ENCODE measurements around the gene RAPGEF3.

The RAPGEF3 gene

GRCh38 chr12:47778881-47779280 lies 20.2 kb upstream of the RAPGEF3 start:
- TF ChIP-seq CTCF (IDR thresholded peaks at IDR 0.05): no peak
- peaks cover 55% of the 10 kb centered on the region for H3K4me1 ChIP-seq
- H3K4me3 ChIP-seq (ENCODE audit: low read depth, low read length): no peak overlapping the region
- no peaks in the 10 kb centered on the region for H3K36me3 ChIP-seq (ENCODE audit: control insufficient read depth, insufficient read depth, low read length)
- no peak overlapping the region for H2AFZ ChIP-seq
- no peaks in the 10 kb centered on the region for H3K27me3 ChIP-seq (ENCODE audit: control insufficient read depth, insufficient read depth, low read length)
- no peak overlapping the region for H3K4me2 ChIP-seq (ENCODE audit: low read length)
- no peaks in the 10 kb centered on the region for H3K9me3 ChIP-seq (ENCODE audit: control insufficient read depth, low read length)
- no peak overlapping the region for H3K27ac ChIP-seq
- no peak overlapping the region for H3K9ac ChIP-seq
- H3K79me2 ChIP-seq: peaks cover 11% of the 10 kb centered on the region

GRCh38 chr12:47777741-47778558 lies 19.3 kb upstream of the RAPGEF3 start:
- no peaks in the 10 kb centered on the region for H3K27me3 ChIP-seq (ENCODE audit: control insufficient read depth, insufficient read depth, low read length)
- no peak for TF ChIP-seq CTCF (IDR thresholded peaks at IDR 0.05)
- peaks cover 56% of the 10 kb centered on the region for H3K4me1 ChIP-seq
- no peak overlapping the region for H3K4me3 ChIP-seq (ENCODE audit: low read depth, low read length)
- H3K9ac ChIP-seq: no peak overlapping the region
- H3K36me3 ChIP-seq (ENCODE audit: control insufficient read depth, insufficient read depth, low read length): no peaks in the 10 kb centered on the region
- H3K79me2 ChIP-seq: peaks cover 15% of the 10 kb centered on the region
- no peak overlapping the region for H2AFZ ChIP-seq
- peak overlapping the region; percentile 19 for H3K4me2 ChIP-seq (ENCODE audit: low read length)
- H3K27ac ChIP-seq: peak overlapping the region; percentile 92
- H3K9me3 ChIP-seq (ENCODE audit: control insufficient read depth, low read length): no peaks in the 10 kb centered on the region

GRCh38 chr12:47777151-47777550 lies 18.5 kb upstream of the RAPGEF3 start:
- peaks cover 15% of the 10 kb centered on the region for H3K79me2 ChIP-seq
- no peaks in the 10 kb centered on the region for H3K9me3 ChIP-seq (ENCODE audit: control insufficient read depth, low read length)
- peaks cover 56% of the 10 kb centered on the region for H3K4me1 ChIP-seq
- no peak overlapping the region for H2AFZ ChIP-seq
- no peaks in the 10 kb centered on the region for H3K27me3 ChIP-seq (ENCODE audit: control insufficient read depth, insufficient read depth, low read length)
- no peaks in the 10 kb centered on the region for H3K36me3 ChIP-seq (ENCODE audit: control insufficient read depth, insufficient read depth, low read length)
- H3K4me3 ChIP-seq (ENCODE audit: low read depth, low read length): peak overlapping the region; percentile 11
- peak overlapping the region; percentile 44 for H3K4me2 ChIP-seq (ENCODE audit: low read length)
- H3K9ac ChIP-seq: no peak overlapping the region
- no peak for TF ChIP-seq CTCF (IDR thresholded peaks at IDR 0.05)
- H3K27ac ChIP-seq: peak overlapping the region; percentile 92

- no peak for TF ChIP-seq CTCF (IDR thresholded peaks at IDR 0.05)
- Histone ChIP-seq H3K4me3 (ENCODE audit: low read depth, low read length) (peak overlapping the region; percentile 11), H3K36me3 (ENCODE audit: control insufficient read depth, insufficient read depth, low read length) (no peaks in the 10 kb centered on the region), H3K9me3 (ENCODE audit: control insufficient read depth, low read length) (no peaks in the 10 kb centered on the region), H3K4me2 (ENCODE audit: low read length) (peak overlapping the region; percentile 44), H3K9ac (no peak overlapping the region), H3K27me3 (ENCODE audit: control insufficient read depth, insufficient read depth, low read length) (no peaks in the 10 kb centered on the region), H3K79me2 (peaks cover 15% of the 10 kb centered on the region), H3K4me1 (peaks cover 56% of the 10 kb centered on the region), H3K27ac (peak overlapping the region; percentile 92), H2AFZ (no peak overlapping the region)
Measured at GRCh38 chr12:47776471-47777143, 17.9 kb upstream of the RAPGEF3 start.

Measured in parathyroid adenoma (tissue), 2 donors.